Measurements from ENCODE around the gene VEZT. TPM values are rescaled to one million over a fixed set of nuclear protein-coding genes. Genes with fewer than 3 reads are reported as not detected.

VEZT gene
- total RNA-seq, 2 donors from 2014 or later: 146 to 201 TPM

- H3K27ac ChIP-seq (ENCODE audit: low read depth, low read length): peak overlapping the region; percentile 25
- peak overlapping the region; percentile 8 for H3K4me3 ChIP-seq (ENCODE audit: low read length)
- no peaks in the 10 kb centered on the region for H3K27me3 ChIP-seq (ENCODE audit: control insufficient read depth, insufficient read depth, low read length, poor library complexity, severe bottlenecking)
- H3K36me3 ChIP-seq (ENCODE audit: control insufficient read depth, insufficient read depth, low read length): peaks cover 82% of the 10 kb centered on the region
- Mint-ChIP-seq H3K4me1 (peaks cover 68% of the 10 kb centered on the region), H3K36me3 (ENCODE audit: low read depth) (peaks cover 70% of the 10 kb centered on the region), H3K9me3 (no peaks in the 10 kb centered on the region), H3K4me3 (peak overlapping the region; percentile 25), H3K27ac (peak overlapping the region; percentile 95), H3K27me3 (ENCODE audit: insufficient read depth) (no peaks in the 10 kb centered on the region)
- H3K9ac ChIP-seq (ENCODE audit: extremely low read depth, low read length, poor library complexity, severe bottlenecking): peak overlapping the region; percentile 1
- DNase-seq: peak; percentile 90
- H3K9me3 ChIP-seq (ENCODE audit: control insufficient read depth, low read length): no peaks in the 10 kb centered on the region
- TF ChIP-seq CTCF (conservative IDR thresholded peaks at IDR 0.05): no peak
- WGBS, 2 experiments (ENCODE audit: insufficient coverage in 1 of 2, insufficient read length in 1 of 2): 68 to 100% methylated on average over 2 to 6 of the region's 11 CpGs
- peaks cover 23% of the 10 kb centered on the region for H3K4me1 ChIP-seq (ENCODE audit: control insufficient read depth, insufficient read depth, low read length)
Observed at GRCh38 chr12:95204141-95204866, 13.3 kb upstream of the VEZT start.

- Mint-ChIP-seq H3K4me3 (peak overlapping the region; percentile 5), H3K4me1 (peaks cover 70% of the 10 kb centered on the region), H3K27ac (peak overlapping the region; percentile 95), H3K9me3 (no peaks in the 10 kb centered on the region), H3K36me3 (ENCODE audit: low read depth) (peaks cover 71% of the 10 kb centered on the region), H3K27me3 (ENCODE audit: insufficient read depth) (no peaks in the 10 kb centered on the region)
- Histone ChIP-seq H3K27ac (ENCODE audit: low read depth, low read length) (peak overlapping the region; percentile 78), H3K36me3 (ENCODE audit: control insufficient read depth, insufficient read depth, low read length) (peaks cover 87% of the 10 kb centered on the region), H3K9ac (ENCODE audit: extremely low read depth, low read length, poor library complexity, severe bottlenecking) (no peak overlapping the region), H3K9me3 (ENCODE audit: control insufficient read depth, low read length) (no peaks in the 10 kb centered on the region), H3K4me1 (ENCODE audit: control insufficient read depth, insufficient read depth, low read length) (peaks cover 23% of the 10 kb centered on the region), H3K27me3 (ENCODE audit: control insufficient read depth, insufficient read depth, low read length, poor library complexity, severe bottlenecking) (no peaks in the 10 kb centered on the region), H3K4me3 (ENCODE audit: low read length) (peak overlapping the region; percentile 33)
- no peak for DNase-seq
- WGBS, 2 experiments (ENCODE audit: insufficient coverage in 1 of 2, insufficient read length in 1 of 2): 90 to 91% methylated on average over 1 to 2 of the region's 2 CpGs
- no peak for TF ChIP-seq CTCF (conservative IDR thresholded peaks at IDR 0.05)
Observed at GRCh38 chr12:95205016-95205624, 12.5 kb upstream of the VEZT start.

- Mint-ChIP-seq H3K9me3 (no peaks in the 10 kb centered on the region), H3K27ac (peak overlapping the region; percentile 95), H3K27me3 (ENCODE audit: insufficient read depth) (no peaks in the 10 kb centered on the region), H3K4me1 (peaks cover 68% of the 10 kb centered on the region), H3K4me3 (peak overlapping the region; percentile 5), H3K36me3 (ENCODE audit: low read depth) (peaks cover 71% of the 10 kb centered on the region)
- H3K9ac ChIP-seq (ENCODE audit: extremely low read depth, low read length, poor library complexity, severe bottlenecking): no peak overlapping the region
- no peaks in the 10 kb centered on the region for H3K9me3 ChIP-seq (ENCODE audit: control insufficient read depth, low read length)
- no peaks in the 10 kb centered on the region for H3K27me3 ChIP-seq (ENCODE audit: control insufficient read depth, insufficient read depth, low read length, poor library complexity, severe bottlenecking)
- peaks cover 23% of the 10 kb centered on the region for H3K4me1 ChIP-seq (ENCODE audit: control insufficient read depth, insufficient read depth, low read length)
- peak; percentile 84 for DNase-seq
- H3K4me3 ChIP-seq (ENCODE audit: low read length): peak overlapping the region; percentile 33
- H3K36me3 ChIP-seq (ENCODE audit: control insufficient read depth, insufficient read depth, low read length): peaks cover 87% of the 10 kb centered on the region
- no peak for TF ChIP-seq CTCF (conservative IDR thresholded peaks at IDR 0.05)
- WGBS, 2 experiments (ENCODE audit: insufficient coverage in 1 of 2, insufficient read length in 1 of 2): 26 to 29% methylated on average over 3 to 4 of the region's 4 CpGs
- peak overlapping the region; percentile 78 for H3K27ac ChIP-seq (ENCODE audit: low read depth, low read length)
Observed at GRCh38 chr12:95205685-95206084, 11.9 kb upstream of the VEZT start.

Data from endodermal cell (in vitro differentiated cells).